Neural progenitor cell (in vitro differentiated cells): ENCODE results near the gene FKBP1A.

Source experiments
- EZH2 ChIP-seq: fragments of 200-600 bp; sonication (generic); IDR thresholded peaks from 2 replicates; pipeline ENCODE4 v1.6.1; 2017; ENCODE audit warnings: antibody characterized with exemption, mild to moderate bottlenecking, moderate library complexity
- TF ChIP-seq, protein P1 (sequence below): fragments of 200-600 bp; sonication (generic); IDR thresholded peaks from 2 replicates; pipeline ENCODE4 v1.5.1; 2017; ENCODE audit warnings: antibody characterized with exemption, mild to moderate bottlenecking

DNA sequence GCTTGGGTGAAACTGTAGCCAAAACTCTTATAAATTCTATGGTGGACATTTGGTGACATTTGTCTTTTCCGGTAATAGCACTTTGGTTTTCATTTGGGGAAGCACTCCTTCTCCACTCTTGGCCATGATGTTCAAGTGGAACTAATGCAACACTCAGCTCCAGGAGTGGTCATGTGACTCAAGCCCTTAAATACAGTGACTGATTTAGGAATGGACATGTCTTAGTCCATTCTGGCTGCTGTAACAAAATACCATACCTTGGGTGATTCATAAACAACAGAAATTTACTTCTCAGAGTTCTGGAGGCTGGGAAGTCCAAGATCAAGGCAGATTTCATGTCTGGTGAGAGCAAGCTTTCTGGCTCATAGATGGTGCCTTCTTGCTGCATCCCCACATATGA is 10.8 kb upstream of the FKBP1A start:
- TF ChIP-seq, protein P1, sequence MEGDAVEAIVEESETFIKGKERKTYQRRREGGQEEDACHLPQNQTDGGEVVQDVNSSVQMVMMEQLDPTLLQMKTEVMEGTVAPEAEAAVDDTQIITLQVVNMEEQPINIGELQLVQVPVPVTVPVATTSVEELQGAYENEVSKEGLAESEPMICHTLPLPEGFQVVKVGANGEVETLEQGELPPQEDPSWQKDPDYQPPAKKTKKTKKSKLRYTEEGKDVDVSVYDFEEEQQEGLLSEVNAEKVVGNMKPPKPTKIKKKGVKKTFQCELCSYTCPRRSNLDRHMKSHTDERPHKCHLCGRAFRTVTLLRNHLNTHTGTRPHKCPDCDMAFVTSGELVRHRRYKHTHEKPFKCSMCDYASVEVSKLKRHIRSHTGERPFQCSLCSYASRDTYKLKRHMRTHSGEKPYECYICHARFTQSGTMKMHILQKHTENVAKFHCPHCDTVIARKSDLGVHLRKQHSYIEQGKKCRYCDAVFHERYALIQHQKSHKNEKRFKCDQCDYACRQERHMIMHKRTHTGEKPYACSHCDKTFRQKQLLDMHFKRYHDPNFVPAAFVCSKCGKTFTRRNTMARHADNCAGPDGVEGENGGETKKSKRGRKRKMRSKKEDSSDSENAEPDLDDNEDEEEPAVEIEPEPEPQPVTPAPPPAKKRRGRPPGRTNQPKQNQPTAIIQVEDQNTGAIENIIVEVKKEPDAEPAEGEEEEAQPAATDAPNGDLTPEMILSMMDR: no peak
- no peak for TF ChIP-seq EZH2
